Measurements from ENCODE around the gene MUSK. TPM values are rescaled to one million over a fixed set of nuclear protein-coding genes. Genes with fewer than 3 reads are reported as not detected.
"Not testable (repeated sequence)": the region's sequence is repeated elsewhere in the genome, so short reads cannot be mapped to it uniquely, and the experiment has no call there.

Gene MUSK
- total RNA-seq, 2 experiments from 2014 or later: not detected

DNA sequence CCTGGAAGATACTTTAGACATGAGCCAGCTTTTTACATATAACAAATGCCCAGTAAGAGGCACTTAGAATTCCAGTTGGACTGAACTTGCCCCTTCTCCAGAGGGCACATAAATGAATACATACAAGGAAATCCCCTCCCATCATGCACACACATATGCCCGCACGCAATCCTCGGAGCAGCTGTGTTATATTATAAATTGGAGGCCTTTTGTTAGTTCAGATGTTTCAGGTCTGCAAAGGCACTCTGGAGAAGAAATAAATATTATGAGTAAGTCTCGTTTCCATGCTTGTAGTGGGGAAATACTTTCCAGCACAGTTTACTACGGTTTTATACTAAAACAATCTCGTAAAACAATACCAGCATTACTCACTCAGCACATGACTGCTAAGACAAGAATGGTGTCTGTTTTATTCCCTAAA, 17.6 kb upstream of the MUSK start:
- Mint-ChIP-seq H3K27ac (no peak overlapping the region), H3K27me3 (ENCODE audit: low read depth) (no peaks in the 10 kb centered on the region), H3K36me3 (ENCODE audit: low read depth) (no peaks in the 10 kb centered on the region), H3K4me1 (ENCODE audit: low read depth) (no peaks in the 10 kb centered on the region), H3K4me3 (no peak overlapping the region), H3K9me3 (ENCODE audit: insufficient read depth) (no peaks in the 10 kb centered on the region)
- ChIA-PET POLR2A (no interaction called here), CTCF (no interaction called here)
- no peak for DNase-seq
- ATAC-seq: no peak

GRCh38 chr9:110655754-110656641, 12.6 kb upstream of the MUSK start:
- Mint-ChIP-seq H3K9me3 (ENCODE audit: insufficient read depth) (no peaks in the 10 kb centered on the region), H3K4me3 (no peak overlapping the region), H3K36me3 (ENCODE audit: low read depth) (no peaks in the 10 kb centered on the region), H3K27ac (no peak overlapping the region), H3K27me3 (ENCODE audit: low read depth) (no peaks in the 10 kb centered on the region), H3K4me1 (ENCODE audit: low read depth) (no peaks in the 10 kb centered on the region)
- DNase-seq (no peak), ATAC-seq (no peak)
- ChIA-PET CTCF (no interaction called here), POLR2A (no interaction called here)

DNA sequence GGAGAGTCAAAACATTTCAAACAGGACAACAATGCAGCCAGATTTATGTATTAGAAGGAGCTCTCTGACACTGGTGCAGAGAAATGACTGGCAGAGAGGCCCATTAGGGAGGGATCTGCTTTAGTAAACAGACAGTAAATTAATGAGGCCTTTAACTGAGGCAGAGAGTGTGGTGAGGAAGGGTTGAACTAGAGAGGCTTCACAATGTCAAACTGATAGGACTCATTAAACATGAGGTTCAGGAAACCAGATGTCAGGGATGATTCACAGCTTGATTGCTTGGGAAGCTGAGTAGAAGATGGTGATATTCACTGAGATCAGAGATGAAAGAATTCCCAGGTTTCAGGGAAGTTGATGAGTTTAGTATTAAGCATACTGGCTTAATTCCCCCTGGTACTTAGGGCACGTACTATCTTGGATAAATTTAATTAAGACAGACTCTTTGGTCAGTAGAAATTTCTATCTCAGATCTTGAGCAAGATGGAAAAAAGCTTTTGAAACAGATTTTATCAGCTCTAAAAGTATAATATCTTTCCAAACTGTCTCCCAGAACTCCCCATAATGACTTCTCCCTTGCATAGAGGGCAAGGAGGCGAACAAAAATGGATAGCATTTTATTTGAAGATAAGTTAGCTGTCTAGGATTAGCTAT, 8.6 kb upstream of the MUSK start:
- Mint-ChIP-seq H3K36me3 (ENCODE audit: low read depth) (no peaks in the 10 kb centered on the region), H3K27ac (no peak overlapping the region), H3K4me1 (ENCODE audit: low read depth) (no peaks in the 10 kb centered on the region), H3K4me3 (no peak overlapping the region), H3K9me3 (ENCODE audit: insufficient read depth) (no peaks in the 10 kb centered on the region), H3K27me3 (ENCODE audit: low read depth) (no peaks in the 10 kb centered on the region)
- ATAC-seq (no peak), DNase-seq (no peak)
- POLR2A ChIA-PET: no interaction called here
- CTCF ChIA-PET: no interaction called here

- POLR2A ChIA-PET: no interaction called here
Observed at GRCh38 chr9:110669433-110669832, 842 bp downstream of the MUSK start.

GRCh38 chr9:110671849-110672248, 3.3 kb downstream of the MUSK start:
- Mint-ChIP-seq H3K36me3 (ENCODE audit: low read depth) (no peaks in the 10 kb centered on the region), H3K27ac (no peak overlapping the region), H3K4me3 (no peak overlapping the region), H3K27me3 (ENCODE audit: low read depth) (no peaks in the 10 kb centered on the region), H3K4me1 (ENCODE audit: low read depth) (no peaks in the 10 kb centered on the region), H3K9me3 (ENCODE audit: insufficient read depth) (no peaks in the 10 kb centered on the region)
- POLR2A ChIA-PET: no interaction called here
- CTCF ChIA-PET: no interaction called here
- ATAC-seq (no peak), DNase-seq (no peak)

More at GRCh38 chr9:110669433-110669832, 842 bp downstream of the MUSK start:
- Mint-ChIP-seq H3K27ac (no peak overlapping the region), H3K4me3 (no peak overlapping the region), H3K27me3 (ENCODE audit: low read depth) (no peaks in the 10 kb centered on the region), H3K36me3 (ENCODE audit: low read depth) (no peaks in the 10 kb centered on the region), H3K9me3 (ENCODE audit: insufficient read depth) (no peaks in the 10 kb centered on the region), H3K4me1 (ENCODE audit: low read depth) (no peaks in the 10 kb centered on the region)
- no peak for DNase-seq
- CTCF ChIA-PET: no interaction called here
- ATAC-seq: no peak

DNA sequence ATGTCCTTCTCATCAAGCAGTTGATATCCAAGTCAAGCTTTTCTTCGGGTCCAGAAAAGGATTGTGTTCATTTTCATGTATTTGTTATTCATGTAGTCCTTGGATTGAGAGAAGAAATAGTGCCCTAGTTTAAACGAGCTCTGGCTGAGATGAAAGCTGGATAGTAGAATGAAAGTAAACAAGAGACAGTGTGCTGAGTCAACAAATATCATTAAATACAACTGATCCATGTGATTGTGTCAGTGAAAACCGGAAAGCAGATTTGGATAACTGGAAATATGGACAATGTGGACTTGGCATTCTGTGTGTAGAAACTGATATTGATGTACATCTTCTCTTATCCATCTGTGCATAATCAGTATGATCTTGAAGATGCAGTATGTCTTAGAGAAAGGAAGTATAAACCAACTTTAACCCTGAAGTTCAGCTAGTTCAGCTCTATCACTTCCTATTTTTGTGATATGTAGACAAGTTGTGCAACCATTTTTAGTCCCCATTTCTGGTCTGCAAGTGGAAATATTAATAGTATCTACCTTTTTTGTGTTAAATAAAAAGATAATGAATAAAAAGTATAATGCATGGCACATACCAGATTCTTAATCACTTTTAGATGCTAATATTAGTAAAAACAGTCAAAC, 4.4 kb downstream of the MUSK start:
- Mint-ChIP-seq H3K4me1 (ENCODE audit: low read depth) (no peaks in the 10 kb centered on the region), H3K27me3 (ENCODE audit: low read depth) (no peaks in the 10 kb centered on the region), H3K4me3 (no peak overlapping the region), H3K27ac (no peak overlapping the region), H3K9me3 (ENCODE audit: insufficient read depth) (no peaks in the 10 kb centered on the region), H3K36me3 (ENCODE audit: low read depth) (no peaks in the 10 kb centered on the region)
- POLR2A ChIA-PET: no interaction called here
- DNase-seq (no peak), ATAC-seq (no peak)
- CTCF ChIA-PET: no interaction called here

DNA sequence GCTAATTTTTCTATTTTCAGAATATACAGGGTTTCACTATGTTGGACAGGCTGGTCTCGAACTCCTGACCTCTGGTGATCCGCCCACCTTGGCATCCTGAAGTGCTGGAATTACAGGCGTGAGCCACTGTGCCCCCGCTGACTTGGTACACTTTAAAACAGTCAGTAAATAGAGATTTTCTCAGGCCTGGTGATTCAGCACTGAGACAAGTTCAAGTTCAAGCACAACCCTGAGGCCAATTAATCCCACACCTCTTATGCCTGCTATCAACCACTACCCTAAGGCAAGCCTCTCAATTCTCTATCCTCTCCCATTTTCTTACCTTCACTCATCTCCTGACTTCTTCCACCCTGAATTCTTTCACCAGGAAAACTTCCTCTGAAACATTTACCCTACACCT, 18.9 kb downstream of the MUSK start:
- ChIA-PET CTCF (no interaction called here), POLR2A (no interaction called here)
- Mint-ChIP-seq H3K27ac (no peak overlapping the region), H3K27me3 (ENCODE audit: low read depth) (no peaks in the 10 kb centered on the region), H3K36me3 (ENCODE audit: low read depth) (no peaks in the 10 kb centered on the region), H3K9me3 (ENCODE audit: insufficient read depth) (no peaks in the 10 kb centered on the region), H3K4me1 (ENCODE audit: low read depth) (no peaks in the 10 kb centered on the region), H3K4me3 (no peak overlapping the region)
- no peak for DNase-seq
- ATAC-seq: no peak

GRCh38 chr9:110688329-110688728, 19.7 kb downstream of the MUSK start:
- ChIA-PET POLR2A (no interaction called here), CTCF (no interaction called here)
- ATAC-seq (peak; percentile 27), DNase-seq (peak; percentile 20)
- H3K9me3 Mint-ChIP-seq (ENCODE audit: insufficient read depth): no peaks in the 10 kb centered on the region
- no peak overlapping the region for H3K27ac Mint-ChIP-seq
- no peaks in the 10 kb centered on the region for H3K36me3 Mint-ChIP-seq (ENCODE audit: low read depth)
- no peak overlapping the region for H3K4me3 Mint-ChIP-seq
- H3K4me1 Mint-ChIP-seq (ENCODE audit: low read depth): no peaks in the 10 kb centered on the region
- no peaks in the 10 kb centered on the region for H3K27me3 Mint-ChIP-seq (ENCODE audit: low read depth)

GRCh38 chr9:110691002-110691549, 22.5 kb downstream of the MUSK start:
- ChIA-PET POLR2A (no interaction called here), CTCF (no interaction called here)
- no peak overlapping the region for H3K4me3 Mint-ChIP-seq
- DNase-seq (peak; percentile 23), ATAC-seq (peak; percentile 47)
- H3K36me3 Mint-ChIP-seq (ENCODE audit: low read depth): no peaks in the 10 kb centered on the region
- no peaks in the 10 kb centered on the region for H3K4me1 Mint-ChIP-seq (ENCODE audit: low read depth)
- H3K9me3 Mint-ChIP-seq (ENCODE audit: insufficient read depth): no peaks in the 10 kb centered on the region
- no peak overlapping the region for H3K27ac Mint-ChIP-seq
- no peaks in the 10 kb centered on the region for H3K27me3 Mint-ChIP-seq (ENCODE audit: low read depth)

- H3K9me3 Mint-ChIP-seq (ENCODE audit: insufficient read depth); POLR2A ChIA-PET; ATAC-seq; DNase-seq; H3K36me3 Mint-ChIP-seq (ENCODE audit: low read depth); CTCF ChIA-PET; H3K27ac Mint-ChIP-seq; H3K4me3 Mint-ChIP-seq; H3K4me1 Mint-ChIP-seq (ENCODE audit: low read depth); H3K27me3 Mint-ChIP-seq (ENCODE audit: low read depth): not testable (repeated sequence)
Observed at GRCh38 chr9:110695846-110696245, 27.3 kb downstream of the MUSK start.

DNA sequence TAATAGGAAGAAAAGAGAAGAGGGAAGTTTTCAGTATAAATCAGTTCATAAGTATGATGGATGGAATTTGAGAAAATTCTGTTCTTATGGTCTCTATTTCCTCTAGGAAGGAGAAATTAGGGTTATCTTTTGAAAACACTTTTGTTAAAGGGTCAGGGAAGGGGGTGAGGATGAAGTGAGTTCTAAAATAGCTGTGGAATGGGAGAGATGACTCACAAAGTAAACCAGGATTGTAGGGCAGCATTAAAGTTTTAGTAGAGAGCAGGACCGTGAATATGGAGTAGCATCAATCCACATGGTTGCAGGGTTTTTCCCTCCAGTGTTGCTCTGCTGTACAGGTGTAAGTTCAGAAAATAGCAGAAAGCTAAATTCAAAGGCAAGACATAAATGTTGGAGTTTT, 32.4 kb downstream of the MUSK start:
- no peaks in the 10 kb centered on the region for H3K36me3 Mint-ChIP-seq (ENCODE audit: low read depth)
- ChIA-PET CTCF (no interaction called here), POLR2A (no interaction called here)
- DNase-seq (no peak), ATAC-seq (no peak)
- H3K27ac Mint-ChIP-seq: no peak overlapping the region
- no peaks in the 10 kb centered on the region for H3K9me3 Mint-ChIP-seq (ENCODE audit: insufficient read depth)
- H3K4me1 Mint-ChIP-seq (ENCODE audit: low read depth): no peaks in the 10 kb centered on the region
- H3K27me3 Mint-ChIP-seq (ENCODE audit: low read depth): no peaks in the 10 kb centered on the region
- H3K4me3 Mint-ChIP-seq: no peak overlapping the region

- no peak for DNase-seq
- no peaks in the 10 kb centered on the region for H3K4me1 Mint-ChIP-seq (ENCODE audit: low read depth)
- no peak overlapping the region for H3K27ac Mint-ChIP-seq
- no peaks in the 10 kb centered on the region for H3K9me3 Mint-ChIP-seq (ENCODE audit: insufficient read depth)
- H3K4me3 Mint-ChIP-seq: no peak overlapping the region
- ChIA-PET CTCF (no interaction called here), POLR2A (no interaction called here)
- no peak for ATAC-seq
- no peaks in the 10 kb centered on the region for H3K27me3 Mint-ChIP-seq (ENCODE audit: low read depth)
- no peaks in the 10 kb centered on the region for H3K36me3 Mint-ChIP-seq (ENCODE audit: low read depth)
Observed at GRCh38 chr9:110703669-110704068, 35.1 kb downstream of the MUSK start.

Data from activated CD8-positive, alpha-beta T cell treated with anti-CD3 and anti-CD28 coated beads, Interleukin-2, amount 10 ng/mL, durations not matched to agents 7 days and 5 days (primary cell).